H1 (cell line): ENCODE data around the gene MEIS2. TPM values are rescaled to one million over a fixed set of nuclear protein-coding genes. Genes with fewer than 3 reads are reported as not detected.

Experiments used
- CTCF ChIA-PET: fragments of 300-600 bp; sonication (Branson Sonifier 250); formaldehyde crosslinking; loops from one replicate; lab custom pipeline; 2021; ENCODE audit not compliant: partially characterized antibody; lab: Charles Lee
- POLR2A ChIA-PET: fragments of 300-600 bp; sonication (Branson Sonifier 250); formaldehyde crosslinking; loops from one replicate; lab custom pipeline; 2021; ENCODE audit warnings: inconsistent platforms; ENCODE audit not compliant: partially characterized antibody; lab: Charles Lee
- DNase-seq, 2 experiments: peaks; one replicate each; pipeline versions ENCODE4 v3.0.0 to v3.0.0-alpha.2; 2010 to 2022; ENCODE audit warnings: low spot score in 2 of 2, low read depth in 1 of 2, mixed read lengths in 1 of 2
- FAIRE-seq: peaks from 2 replicates; lab custom pipeline; 2011; peaks lifted over from hg19 to GRCh38; lab: Jason Lieb, UNC
- H2AFZ ChIP-seq: 2 replicates; pipeline ENCODE4 v1.8.1; 2012; ENCODE audit warnings: low read length, inconsistent platforms
- H2AK5ac ChIP-seq: 2 replicates; pipeline ENCODE4 v1.6.1; 2013; ENCODE audit warnings: low read depth, low read length
- H2BK120ac ChIP-seq: replicated peaks from 2 replicates; pipeline ENCODE3; 2013; ENCODE audit warnings: low read depth, low read length, inconsistent platforms
- H2BK12ac ChIP-seq: 2 replicates; pipeline ENCODE4 v1.6.1; 2013; ENCODE audit warnings: low read depth, low read length
- H2BK15ac ChIP-seq: 2 replicates; pipeline ENCODE4 v1.6.1; 2013; ENCODE audit warnings: low read length
- H2BK20ac ChIP-seq: 2 replicates; pipeline ENCODE4 v1.6.1; 2013; ENCODE audit warnings: low read length
- H2BK5ac ChIP-seq: 2 replicates; pipeline ENCODE4 v1.6.1; 2013; ENCODE audit warnings: low read depth, low read length
- H3K14ac ChIP-seq: 2 replicates; pipeline ENCODE4 v1.6.1; 2013; ENCODE audit warnings: inconsistent platforms; ENCODE audit not compliant: insufficient read length
- H3K18ac ChIP-seq: 2 replicates; pipeline ENCODE4 v1.6.1; 2013; ENCODE audit warnings: low read length; ENCODE audit errors: extremely low read depth
- H3K23ac ChIP-seq: 2 replicates; pipeline ENCODE4 v1.6.1; 2013; ENCODE audit warnings: inconsistent platforms; ENCODE audit not compliant: insufficient read length
- H3K23me2 ChIP-seq: 2 replicates; pipeline ENCODE4 v1.6.1; 2013; ENCODE audit warnings: low read depth, low read length
- H3K27ac ChIP-seq: 2 replicates; pipeline ENCODE4 v1.6.1; 2011; ENCODE audit warnings: low read depth, low read length, inconsistent platforms
- H3K27me3 ChIP-seq, 4 experiments: replicated peaks in 1 of 4; 1 replicate in 1 of 4; 2 replicates in 3 of 4; pipeline versions ENCODE4 v1.6.1 to v1.8.1; 2011 to 2013; ENCODE audit warnings: low read length in 3 of 4, mild to moderate bottlenecking in 3 of 4, inconsistent platforms in 2 of 4, mixed read lengths in 2 of 4, moderate library complexity in 1 of 4; ENCODE audit not compliant: control insufficient read depth in 3 of 4, insufficient read depth in 3 of 4; ENCODE audit errors: extremely low read depth in 1 of 4
- H3K36me3 ChIP-seq, 4 experiments: 2 replicates each; pipeline versions ENCODE4 v1.6.1 to v1.8.1; 2011 to 2013; ENCODE audit warnings: mild to moderate bottlenecking in 4 of 4, low read length in 3 of 4, moderate library complexity in 2 of 4, control low read depth in 1 of 4, inconsistent platforms in 1 of 4; ENCODE audit not compliant: insufficient read depth in 4 of 4, control insufficient read depth in 2 of 4
- H3K4ac ChIP-seq: replicated peaks from 2 replicates; pipeline ENCODE3; 2013; ENCODE audit warnings: low read length, low read depth, mixed read lengths, inconsistent platforms; ENCODE audit not compliant: insufficient read length
- H3K4me1 ChIP-seq, 4 experiments: replicated peaks in 1 of 4; 1 replicate in 1 of 4; 2 replicates in 3 of 4; pipeline versions ENCODE4 v1.6.1 to v1.8.1; 2011 to 2013; ENCODE audit warnings: low read length in 3 of 4, inconsistent platforms in 2 of 4, mixed read lengths in 1 of 4; ENCODE audit not compliant: insufficient read depth in 4 of 4, control insufficient read depth in 3 of 4
- H3K4me2 ChIP-seq, 2 experiments: 2 replicates each; pipeline versions ENCODE4 v1.6.1 to v1.8.1; 2011 to 2013; ENCODE audit warnings: low read depth in 2 of 2, low read length in 2 of 2, control low read depth in 1 of 2, inconsistent platforms in 1 of 2, mild to moderate bottlenecking in 1 of 2; ENCODE audit not compliant: insufficient read depth in 1 of 2
- H3K4me3 ChIP-seq, 4 experiments: fragments of 200-600, 300-600 bp in 1 of 4; sonication (generic), shearing (Covaris generic), sonication (Bioruptor Twin) in 1 of 4; 2 replicates each; pipeline versions ENCODE4 v1.5.1 to v1.8.1; 2011 to 2016; ENCODE audit warnings: low read length in 4 of 4, low read depth in 3 of 4, control low read depth in 2 of 4, inconsistent platforms in 2 of 4, mild to moderate bottlenecking in 2 of 4, mixed read lengths in 1 of 4, moderate library complexity in 1 of 4; ENCODE audit not compliant: insufficient read depth in 2 of 4; ENCODE audit errors: extremely low read depth in 1 of 4
- H3K56ac ChIP-seq: replicated peaks from 2 replicates; pipeline ENCODE3; 2013; ENCODE audit warnings: low read depth, mild to moderate bottlenecking, mixed read lengths, low read length, inconsistent platforms; ENCODE audit not compliant: insufficient read length
- H3K79me1 ChIP-seq: 2 replicates; pipeline ENCODE4 v1.6.1; 2013; ENCODE audit warnings: low read depth, low read length, control low read depth
- H3K79me2 ChIP-seq, 2 experiments: 2 replicates each; pipeline versions ENCODE4 v1.6.1 to v1.8.1; 2012 to 2013; ENCODE audit warnings: low read length in 2 of 2, mild to moderate bottlenecking in 2 of 2, inconsistent platforms in 1 of 2; ENCODE audit not compliant: insufficient read depth in 2 of 2, control insufficient read depth in 1 of 2
- H3K9ac ChIP-seq, 4 experiments: replicated peaks in 1 of 4; 1 replicate in 1 of 4; 2 replicates in 3 of 4; pipeline versions ENCODE4 v1.6.1 to v1.8.1; 2011 to 2013; ENCODE audit warnings: low read depth in 3 of 4, low read length in 3 of 4, control low read depth in 2 of 4, mild to moderate bottlenecking in 2 of 4, moderate library complexity in 2 of 4, inconsistent platforms in 1 of 4; ENCODE audit errors: extremely low read depth in 1 of 4
- H3K9me3 ChIP-seq, 2 experiments: 2 replicates each; pipeline versions ENCODE4 v1.6.1 to v1.8.1; 2012 to 2013; ENCODE audit warnings: mild to moderate bottlenecking in 2 of 2, moderate library complexity in 2 of 2, control low read depth in 1 of 2, inconsistent platforms in 1 of 2, low read depth in 1 of 2, low read length in 1 of 2, mixed read lengths in 1 of 2; ENCODE audit not compliant: insufficient read depth in 2 of 2
- H4K20me1 ChIP-seq, 2 experiments: replicated peaks in 1 of 2; 2 replicates each; pipeline versions ENCODE3 to v1.8.1; 2011 to 2013; ENCODE audit warnings: inconsistent platforms in 2 of 2, low read length in 2 of 2, mild to moderate bottlenecking in 1 of 2; ENCODE audit not compliant: insufficient read depth in 2 of 2, control insufficient read depth in 1 of 2
- H4K5ac ChIP-seq: 2 replicates; pipeline ENCODE4 v1.6.1; 2013; ENCODE audit warnings: low read length, low read depth, mixed read lengths, inconsistent platforms; ENCODE audit not compliant: insufficient read length
- H4K8ac ChIP-seq: 2 replicates; pipeline ENCODE4 v1.8.0; 2013; ENCODE audit warnings: mild to moderate bottlenecking, moderate library complexity, low read length, inconsistent platforms; ENCODE audit not compliant: insufficient read depth; ENCODE audit errors: extremely low read depth
- H4K91ac ChIP-seq: replicated peaks from 2 replicates; pipeline ENCODE3; 2013; ENCODE audit warnings: low read length, mixed read lengths, inconsistent platforms; ENCODE audit not compliant: insufficient read length
- BACH1 ChIP-seq: IDR thresholded peaks from 2 replicates; pipeline ENCODE4 v1.6.1; 2012; ENCODE audit warnings: low read length, improper control_type of control experiment
- GABPA ChIP-seq: IDR thresholded peaks from 2 replicates; pipeline ENCODE4 v1.6.1; 2011; ENCODE audit warnings: mild to moderate bottlenecking, low read length, moderate library complexity, borderline replicate concordance; ENCODE audit not compliant: insufficient read depth
- HDAC2 ChIP-seq, 2 experiments: fragments of 300-600 bp in 1 of 2; sonication (generic) in 1 of 2; IDR thresholded peaks; 2 replicates each; pipeline ENCODE4 v1.6.1; 2011 to 2012; ENCODE audit warnings: low read depth in 2 of 2, low read length in 2 of 2, mild to moderate bottlenecking in 2 of 2, moderate library complexity in 2 of 2, borderline replicate concordance in 1 of 2, inconsistent platforms in 1 of 2
- NANOG ChIP-seq: IDR thresholded peaks from 2 replicates; pipeline ENCODE4 v1.6.1; 2011; ENCODE audit warnings: low read length, low read depth, mild to moderate bottlenecking, inconsistent platforms; ENCODE audit not compliant: insufficient read depth, poor library complexity, severe bottlenecking
- RXRA ChIP-seq: IDR thresholded peaks from 2 replicates; pipeline ENCODE4 v1.6.1; 2011; ENCODE audit warnings: low read depth, mild to moderate bottlenecking, low read length, moderate library complexity; ENCODE audit not compliant: insufficient read depth
- TEAD4 ChIP-seq: IDR thresholded peaks from 2 replicates; pipeline ENCODE4 v1.6.1; 2012; ENCODE audit warnings: low read depth, low read length, inconsistent platforms, mixed read lengths
- WGBS, 2 experiments: shearing (Covaris generic) in 1 of 2; methylation state at CpG; one replicate each; pipeline versions ENCODE4 v1.1.6 to v1.1.7; 2013 to 2015; ENCODE audit warnings: low lambda C conversion rate in 2 of 2, mixed read lengths in 2 of 2, inconsistent platforms in 1 of 2, low coverage in 1 of 2, missing lambda C conversion rate in 1 of 2; ENCODE audit not compliant: insufficient replicate concordance in 2 of 2, insufficient coverage in 1 of 2, insufficient read length in 1 of 2; ENCODE audit errors: extremely low coverage in 1 of 2, missing lambda C conversion rate in 1 of 2; 5-methylcytosine and 5-hydroxymethylcytosine counted together
- polyA plus RNA-seq, 7 experiments: library from polyadenylated mRNA; depleted of rRNA in 3 of 7; stranded (reverse) in 5 of 7; unstranded in 2 of 7; fragments of >200 nt in 5 of 7; fragments of 200-250 nt in 2 of 7; gene quantifications; 1 replicate in 5 of 7; 2 replicates in 1 of 7; 4 replicates in 1 of 7; pipeline versions ENCODE4 v1.2.1 to v1.2.3, GENCODE V29; 2011 to 2013; ENCODE audit warnings: missing spikeins in 2 of 7, mixed read lengths in 2 of 7
- total RNA-seq: library from RNA; stranded (reverse); fragmentation: NEBNext Ultra II Directional; extraction: Animal tissue kit (Norgen Biotek cat#: 25700); gene quantifications from 2 replicates; pipeline ENCODE4 v1.2.1, GENCODE V29; 2021
- TF ChIP-seq, protein P1 (sequence below): IDR thresholded peaks from 2 replicates; pipeline ENCODE4 v1.6.1; 2012; ENCODE audit warnings: inconsistent platforms
- TF ChIP-seq, protein P2 (sequence below): IDR thresholded peaks from 2 replicates; pipeline ENCODE4 v1.6.1; 2012; ENCODE audit warnings: inconsistent platforms

The MEIS2 gene
- total and polyA plus RNA-seq, 2 of the 8 experiments (the other 6 are each of a cell fraction or from before 2014, with no cell fraction given), result 0.22 to 1.2 TPM

DNA sequence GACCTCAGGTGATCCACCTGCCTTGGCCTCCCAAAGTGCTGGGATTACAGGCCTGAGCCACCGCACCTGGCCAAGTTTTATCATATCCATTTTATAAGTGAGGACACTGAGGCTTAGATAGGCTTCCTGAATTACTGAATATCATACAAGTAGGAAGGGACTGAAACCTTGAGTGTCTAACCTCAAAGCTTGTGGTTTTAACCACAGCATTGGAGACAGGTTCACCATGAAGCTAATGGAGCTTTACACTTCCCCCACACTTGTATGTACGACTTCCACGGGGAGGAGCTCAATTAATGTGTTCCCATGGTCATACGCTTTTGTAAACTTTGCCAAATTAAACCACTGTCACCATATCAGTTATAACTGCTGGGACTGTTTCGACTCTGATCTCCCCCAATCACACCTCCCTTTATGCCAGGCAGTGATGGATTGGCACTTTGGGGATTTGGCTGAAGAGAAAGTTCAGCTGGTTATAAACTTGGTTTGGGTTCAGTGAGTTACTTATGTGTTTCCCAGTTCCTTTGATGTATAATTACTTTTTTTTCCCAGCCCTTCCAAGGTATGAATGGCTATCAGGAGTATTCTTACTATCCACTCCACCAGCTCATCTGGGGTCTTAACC is 38.4 kb upstream of the MEIS2 start:
- no peak for FAIRE-seq
- no peaks in the 10 kb centered on the region for H4K20me1 ChIP-seq
- no peak overlapping the region for H3K14ac ChIP-seq

More for the DNA sequence above, 38.4 kb upstream of the MEIS2 start:
- Histone ChIP-seq H3K27me3 (no peaks in the 10 kb centered on the region), H3K27ac (no peak overlapping the region), H3K9ac (no peak overlapping the region), H3K4me3 (no peak overlapping the region), H3K4ac (no peak overlapping the region), H3K36me3 (no peaks in the 10 kb centered on the region), H4K5ac (no peak overlapping the region), H2BK120ac (no peak overlapping the region), H3K79me2 (no peaks in the 10 kb centered on the region), H2BK12ac (no peak overlapping the region), H2AK5ac (no peak overlapping the region), H3K4me1 (peaks cover 0 to 2% (median 0%) of the 10 kb centered on the region in 4 experiments; a peak in 1 of 7 replicates), H4K91ac (no peak overlapping the region), H3K18ac (no peak overlapping the region), H2BK15ac (no peak overlapping the region), H3K56ac (no peak overlapping the region), H2AFZ (no peak overlapping the region), H3K79me1 (no peaks in the 10 kb centered on the region), H2BK5ac (no peak overlapping the region), H3K23me2 (no peaks in the 10 kb centered on the region), H3K23ac (no peak overlapping the region), H3K4me2 (no peak overlapping the region), H4K8ac (no peak overlapping the region), H2BK20ac (no peak overlapping the region), H3K9me3 (no peaks in the 10 kb centered on the region)
- ChIA-PET CTCF (interaction anchor here (0.5 to 1.2 kb wide), 2 partner anchors 15 to 20 kb away, joined by 3 to 5 read pairs; no protein-coding TSS in a partner anchor), POLR2A (no interaction called here)
- 89% methylated on average over 5 of the region's 5 CpGs; no CpG with 5 or more reads in 1 of the 2 experiments for WGBS, 2 experiments
- TF ChIP-seq TEAD4, result no peak
- TF ChIP-seq, protein P1, sequence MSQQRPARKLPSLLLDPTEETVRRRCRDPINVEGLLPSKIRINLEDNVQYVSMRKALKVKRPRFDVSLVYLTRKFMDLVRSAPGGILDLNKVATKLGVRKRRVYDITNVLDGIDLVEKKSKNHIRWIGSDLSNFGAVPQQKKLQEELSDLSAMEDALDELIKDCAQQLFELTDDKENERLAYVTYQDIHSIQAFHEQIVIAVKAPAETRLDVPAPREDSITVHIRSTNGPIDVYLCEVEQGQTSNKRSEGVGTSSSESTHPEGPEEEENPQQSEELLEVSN, result no peak
- TF ChIP-seq RXRA, result no peak
- TF ChIP-seq NANOG, result no peak
- no peak for TF ChIP-seq HDAC2 (IDR thresholded peaks at IDR 0.05; ENCODE audit: borderline replicate concordance in 1 of 2, low read depth in 2 of 2, low read length in 2 of 2)
- TF ChIP-seq, protein P2, sequence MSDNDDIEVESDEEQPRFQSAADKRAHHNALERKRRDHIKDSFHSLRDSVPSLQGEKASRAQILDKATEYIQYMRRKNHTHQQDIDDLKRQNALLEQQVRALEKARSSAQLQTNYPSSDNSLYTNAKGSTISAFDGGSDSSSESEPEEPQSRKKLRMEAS, result no peak
- no peak for TF ChIP-seq BACH1
- TF ChIP-seq GABPA, result no peak
- DNase-seq, result no peak
